GM12878 (cell line): ENCODE results near the gene OXER1. TPM values are rescaled to one million over a fixed set of nuclear protein-coding genes. Genes with fewer than 3 reads are reported as not detected.

Source experiments
- ATF7 ChIP-seq: fragments of 450-650 bp; IDR thresholded peaks from 2 replicates; pipeline ENCODE4 v1.6.1; 2016; ENCODE audit warnings: low read depth, mild to moderate bottlenecking
- CREM ChIP-seq: IDR thresholded peaks from 2 replicates; pipeline ENCODE4 v1.6.1; 2014; ENCODE audit warnings: antibody characterized with exemption, low read depth
- CUX1 ChIP-seq: IDR thresholded peaks from 2 replicates; pipeline ENCODE4 v1.6.1; 2012; ENCODE audit warnings: improper control_type of control experiment, low read depth, low read length; ENCODE audit not compliant: insufficient replicate concordance
- HDGF ChIP-seq: fragments of 450-650 bp; IDR thresholded peaks from 2 replicates; pipeline ENCODE4 v1.6.1; 2016; ENCODE audit warnings: antibody characterized with exemption
- IKZF1 ChIP-seq: fragments of 450-650 bp; conservative IDR thresholded peaks from 2 replicates; pipeline ENCODE4 v1.6.1; 2017; ENCODE audit warnings: antibody characterized with exemption, mild to moderate bottlenecking
- IKZF2 ChIP-seq, 2 experiments: fragments of 450-650 bp; IDR thresholded peaks; 2 replicates each; pipeline ENCODE4 v1.6.1; 2017; ENCODE audit warnings: mild to moderate bottlenecking in 2 of 2, moderate library complexity in 2 of 2
- MEF2B ChIP-seq: fragments of 450-650 bp; IDR thresholded peaks from 2 replicates; pipeline ENCODE4 v1.6.1; 2018; ENCODE audit warnings: mild to moderate bottlenecking, moderate library complexity; ENCODE audit not compliant: partially characterized antibody, poor library complexity, severe bottlenecking
- MTA2 ChIP-seq: fragments of 450-650 bp; IDR thresholded peaks from 2 replicates; pipeline ENCODE4 v1.6.1; 2016; ENCODE audit warnings: low read depth, mild to moderate bottlenecking, moderate library complexity
- NR2F1 ChIP-seq: fragments of 450-650 bp; conservative IDR thresholded peaks from 2 replicates; pipeline ENCODE4 v1.6.1; 2017; ENCODE audit warnings: mild to moderate bottlenecking
- POU2F2 ChIP-seq: IDR thresholded peaks from 3 replicates; pipeline ENCODE4 v1.6.1; 2011; ENCODE audit warnings: low read depth, mild to moderate bottlenecking, low read length, borderline replicate concordance
- RELB ChIP-seq: fragments of 450-650 bp; IDR thresholded peaks from 2 replicates; pipeline ENCODE4 v1.6.1; 2017; ENCODE audit warnings: low read depth, mild to moderate bottlenecking, moderate library complexity
- RUNX3 ChIP-seq: IDR thresholded peaks from 2 replicates; pipeline ENCODE4 v1.6.1; 2012; ENCODE audit warnings: low read length, inconsistent platforms
- SKIL ChIP-seq: fragments of 450-650 bp; IDR thresholded peaks from 2 replicates; pipeline ENCODE4 v1.6.1; 2017; ENCODE audit warnings: mild to moderate bottlenecking, low read depth, inconsistent platforms; ENCODE audit not compliant: poor library complexity, severe bottlenecking
- USF1 ChIP-seq: IDR thresholded peaks from 2 replicates; pipeline ENCODE4 v1.6.1; 2011; ENCODE audit warnings: borderline replicate concordance, low read depth, mild to moderate bottlenecking, moderate library complexity, mixed read lengths, low read length; ENCODE audit not compliant: insufficient read depth; ENCODE audit errors: extremely low read length
- USF2 ChIP-seq: IDR thresholded peaks from 2 replicates; pipeline ENCODE4 v1.6.1; 2011; ENCODE audit warnings: low read depth, low read length, improper control_type of control experiment, borderline replicate concordance
- ZNF24 ChIP-seq: fragments of 450-650 bp; IDR thresholded peaks from 2 replicates; pipeline ENCODE4 v1.6.1; 2017; ENCODE audit warnings: antibody characterized with exemption, mild to moderate bottlenecking
- polyA plus RNA-seq, 11 experiments: library from polyadenylated mRNA; depleted of rRNA in 4 of 11; unstranded in 6 of 11; stranded (reverse) in 5 of 11; fragments of >200 nt; fragmentation: Nextera tagmentation in 4 of 11; fragmentation: Illumina TruSeq in 1 of 11; extraction: Ambion mirVana in 4 of 11; extraction: Trizol in 1 of 11; gene quantifications; 1 replicate in 1 of 11; 2 replicates in 10 of 11; pipeline versions ENCODE4 v1.2.1 to v1.2.3, GENCODE V29; 2011 to 2016; ENCODE audit warnings: inconsistent platforms in 2 of 11, missing spikeins in 2 of 11, low read depth in 1 of 11
- total RNA-seq, 4 experiments: library from RNA; depleted of rRNA in 3 of 4; stranded (reverse); fragments of >200 nt in 3 of 4; fragmentation: Illumina TruSeq in 1 of 4; extraction: Trizol in 1 of 4; gene quantifications; 2 replicates each; pipeline versions ENCODE4 v1.2.1 to v1.2.3, GENCODE V29; 2013 to 2021

OXER1 gene
- total and polyA plus RNA-seq, 10 of the 15 experiments (the other 5 are each of a cell fraction or from before 2014, with no cell fraction given) = 0.11 to 8.6 (median 3.3) TPM

GRCh38 chr2:42754021-42754775, 9.7 kb downstream of the OXER1 start (continued):
- TF ChIP-seq SKIL (peak; percentile 45), MEF2B (peak; percentile 95), IKZF2 (IDR thresholded peaks at IDR 0.05) (peak; percentile 58 to 66; a peak in 3 of 4 replicates), MTA2 (peak; percentile 67), ATF7 (peak; percentile 61), RUNX3 (peak; percentile 57), ZNF24 (peak; percentile 54; the same call in 1 of the 2 replicates), USF1 (peak; percentile 43), RELB (peak; percentile 56; the same call in 1 of the 2 replicates), CREM (no peak), POU2F2 (0 out of 3 replicates have a peak, but pooled peaks have one; percentile 29), IKZF1 (peak; percentile 61; the same call in 1 of the 2 replicates), USF2 (peak; percentile 50), NR2F1 (peak; percentile 85), HDGF (peak; percentile 67; the same call in 1 of the 2 replicates), CUX1 (peak; percentile 53)
